ENCODE results near the gene MEGF10.

MEGF10 gene

GRCh38 chr5:127302509-127302908 is 11.9 kb downstream of the MEGF10 start:
- Histone ChIP-seq H3K4me1 (ENCODE audit: insufficient read depth, low read length) (no peaks in the 10 kb centered on the region), H3K9ac (ENCODE audit: low read depth, low read length) (no peak overlapping the region), H4K20me1 (ENCODE audit: insufficient read depth, low read length) (no peaks in the 10 kb centered on the region), H3K79me2 (ENCODE audit: insufficient read depth, low read length) (no peaks in the 10 kb centered on the region), H3K4me3 (ENCODE audit: low read depth in 1 of 2, low read length in 2 of 2) (no peak overlapping the region), H3K4me2 (ENCODE audit: insufficient read depth, low read length) (no peak overlapping the region), H3K27me3 (ENCODE audit: insufficient read depth, low read length, poor library complexity) (no peaks in the 10 kb centered on the region), H3K9me3 (ENCODE audit: insufficient read depth, low read length, severe bottlenecking) (no peaks in the 10 kb centered on the region), H2AFZ (ENCODE audit: low read depth, low read length) (no peak overlapping the region), H3K27ac (ENCODE audit: low read length) (no peak overlapping the region), H3K36me3 (ENCODE audit: insufficient read depth, low read length) (no peaks in the 10 kb centered on the region)
- ATAC-seq (ENCODE audit: insufficient read depth, low read depth) = no peak
- TF ChIP-seq CTCF (IDR thresholded peaks at IDR 0.05; ENCODE audit: borderline replicate concordance, extremely low read depth, low read length, poor library complexity, severe bottlenecking) (no peak), EZH2 (IDR thresholded peaks at IDR 0.05; ENCODE audit: borderline replicate concordance, low read depth, low read length, severe bottlenecking) (no peak)
- no peak for DNase-seq

- Histone ChIP-seq H3K4me1 (ENCODE audit: insufficient read depth, low read length) (no peaks in the 10 kb centered on the region), H2AFZ (ENCODE audit: low read depth, low read length) (no peak overlapping the region), H3K4me2 (ENCODE audit: insufficient read depth, low read length) (no peak overlapping the region), H3K36me3 (ENCODE audit: insufficient read depth, low read length) (no peaks in the 10 kb centered on the region), H3K27ac (ENCODE audit: low read length) (no peak overlapping the region), H3K4me3 (ENCODE audit: low read depth in 1 of 2, low read length in 2 of 2) (no peak overlapping the region), H3K27me3 (ENCODE audit: insufficient read depth, low read length, poor library complexity) (no peaks in the 10 kb centered on the region), H3K79me2 (ENCODE audit: insufficient read depth, low read length) (no peaks in the 10 kb centered on the region), H3K9me3 (ENCODE audit: insufficient read depth, low read length, severe bottlenecking) (no peaks in the 10 kb centered on the region), H3K9ac (ENCODE audit: low read depth, low read length) (no peak overlapping the region), H4K20me1 (ENCODE audit: insufficient read depth, low read length) (no peaks in the 10 kb centered on the region)
- DNase-seq (no peak), ATAC-seq (ENCODE audit: insufficient read depth, low read depth) (no peak)
- no peak for TF ChIP-seq CTCF (IDR thresholded peaks at IDR 0.05; ENCODE audit: borderline replicate concordance, extremely low read depth, low read length, poor library complexity, severe bottlenecking)
- TF ChIP-seq EZH2 (IDR thresholded peaks at IDR 0.05; ENCODE audit: borderline replicate concordance, low read depth, low read length, severe bottlenecking) = no peak
These were observed 12.8 kb downstream of the MEGF10 start for GRCh38 chr5:127303404-127303803.

GRCh38 chr5:127305493-127305892 is 14.9 kb downstream of the MEGF10 start:
- no peaks in the 10 kb centered on the region for H4K20me1 ChIP-seq (ENCODE audit: insufficient read depth, low read length)
- H2AFZ ChIP-seq (ENCODE audit: low read depth, low read length) = no peak overlapping the region
- H3K9ac ChIP-seq (ENCODE audit: low read depth, low read length) = no peak overlapping the region
- H3K4me1 ChIP-seq (ENCODE audit: insufficient read depth, low read length) = no peaks in the 10 kb centered on the region
- H3K36me3 ChIP-seq (ENCODE audit: insufficient read depth, low read length) = no peaks in the 10 kb centered on the region
- ATAC-seq (ENCODE audit: insufficient read depth, low read depth) (no peak), DNase-seq (no peak)
- H3K4me3 ChIP-seq (ENCODE audit: low read depth in 1 of 2, low read length in 2 of 2) = no peak overlapping the region
- H3K4me2 ChIP-seq (ENCODE audit: insufficient read depth, low read length) = no peak overlapping the region
- H3K79me2 ChIP-seq (ENCODE audit: insufficient read depth, low read length) = no peaks in the 10 kb centered on the region
- H3K27ac ChIP-seq (ENCODE audit: low read length) = no peak overlapping the region
- no peaks in the 10 kb centered on the region for H3K9me3 ChIP-seq (ENCODE audit: insufficient read depth, low read length, severe bottlenecking)
- no peak for TF ChIP-seq EZH2 (IDR thresholded peaks at IDR 0.05; ENCODE audit: borderline replicate concordance, low read depth, low read length, severe bottlenecking)
- TF ChIP-seq CTCF (IDR thresholded peaks at IDR 0.05; ENCODE audit: borderline replicate concordance, extremely low read depth, low read length, poor library complexity, severe bottlenecking) = no peak
- H3K27me3 ChIP-seq (ENCODE audit: insufficient read depth, low read length, poor library complexity) = no peaks in the 10 kb centered on the region

- H3K27ac ChIP-seq (ENCODE audit: low read length) = no peak overlapping the region
- H2AFZ ChIP-seq (ENCODE audit: low read depth, low read length) = no peak overlapping the region
- no peaks in the 10 kb centered on the region for H3K4me1 ChIP-seq (ENCODE audit: insufficient read depth, low read length)
- no peak overlapping the region for H3K4me3 ChIP-seq (ENCODE audit: low read depth in 1 of 2, low read length in 2 of 2)
- TF ChIP-seq CTCF (IDR thresholded peaks at IDR 0.05; ENCODE audit: borderline replicate concordance, extremely low read depth, low read length, poor library complexity, severe bottlenecking) (no peak), EZH2 (IDR thresholded peaks at IDR 0.05; ENCODE audit: borderline replicate concordance, low read depth, low read length, severe bottlenecking) (no peak)
- no peaks in the 10 kb centered on the region for H4K20me1 ChIP-seq (ENCODE audit: insufficient read depth, low read length)
- no peaks in the 10 kb centered on the region for H3K9me3 ChIP-seq (ENCODE audit: insufficient read depth, low read length, severe bottlenecking)
- H3K36me3 ChIP-seq (ENCODE audit: insufficient read depth, low read length) = no peaks in the 10 kb centered on the region
- DNase-seq (no peak), ATAC-seq (ENCODE audit: insufficient read depth, low read depth) (no peak)
- H3K4me2 ChIP-seq (ENCODE audit: insufficient read depth, low read length) = no peak overlapping the region
- no peaks in the 10 kb centered on the region for H3K79me2 ChIP-seq (ENCODE audit: insufficient read depth, low read length)
- no peak overlapping the region for H3K9ac ChIP-seq (ENCODE audit: low read depth, low read length)
- no peaks in the 10 kb centered on the region for H3K27me3 ChIP-seq (ENCODE audit: insufficient read depth, low read length, poor library complexity)
These were observed 15.4 kb downstream of the MEGF10 start for GRCh38 chr5:127306036-127306435.
